ENCODE measurements around the gene GPR137B. TPM values are rescaled to one million over a fixed set of nuclear protein-coding genes. Genes with fewer than 3 reads are reported as not detected.

Gene GPR137B
- total RNA-seq, 1 donor from 2014 or later = 7.8 TPM

DNA sequence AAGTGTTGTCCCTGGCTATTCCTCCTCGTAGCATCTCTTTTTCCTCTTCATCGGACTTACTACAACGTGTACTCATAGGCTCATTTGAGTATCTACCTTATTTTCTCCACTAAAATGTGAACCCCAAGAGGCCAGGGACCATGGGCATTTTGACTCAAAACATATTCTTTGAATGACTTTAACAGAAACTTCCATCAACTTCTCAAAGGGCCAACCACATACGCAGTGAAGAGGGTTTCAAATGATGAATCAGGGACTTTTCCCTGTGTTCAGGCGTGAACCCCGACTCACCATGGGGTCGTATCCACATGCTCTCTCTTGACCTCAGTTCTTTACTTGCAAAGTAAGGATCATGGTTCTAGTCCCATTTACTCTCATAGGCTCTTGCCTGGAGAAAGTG, 20.2 kb upstream of the GPR137B start:
- Mint-ChIP-seq H3K27me3 (ENCODE audit: low read depth) (peaks cover 27% of the 10 kb centered on the region), H3K9me3 (no peaks in the 10 kb centered on the region), H3K36me3 (ENCODE audit: low read depth) (no peaks in the 10 kb centered on the region), H3K4me1 (ENCODE audit: low read depth) (peaks cover 29% of the 10 kb centered on the region), H3K4me3 (ENCODE audit: low read depth) (peak overlapping the region; percentile 11), H3K27ac (peak overlapping the region; percentile 26)
- no peak for DNase-seq (ENCODE audit: low spot score)
- intact Hi-C loops (cut with micrococcal nuclease) = loop anchor here (2.0 to 5.0 kb wide), 2 partner anchors 19 to 160 kb away; partner anchors contain the start of gene ERO1B

DNA sequence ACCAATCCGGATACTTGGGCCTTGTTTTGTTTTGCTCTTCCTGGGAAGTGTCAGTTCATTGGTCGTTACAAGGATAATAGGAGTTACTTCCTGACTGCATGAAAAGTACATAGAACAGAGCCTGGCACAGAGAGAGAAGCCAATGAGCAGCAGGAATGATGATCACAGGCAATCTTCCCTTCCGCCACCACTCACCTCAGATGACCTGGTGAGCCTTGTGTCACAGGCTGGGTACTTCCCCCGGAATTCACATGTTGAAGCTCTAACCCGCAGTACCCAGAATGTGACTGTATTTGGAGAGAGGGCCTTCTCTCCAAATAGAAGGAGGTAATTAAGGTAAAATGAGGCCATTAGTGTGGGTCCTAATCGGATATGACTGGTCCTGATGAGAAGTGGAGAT, 18.8 kb upstream of the GPR137B start:
- no peak for DNase-seq (ENCODE audit: low spot score)
- Mint-ChIP-seq H3K27me3 (ENCODE audit: low read depth) (peaks cover 21% of the 10 kb centered on the region), H3K9me3 (no peaks in the 10 kb centered on the region), H3K4me1 (ENCODE audit: low read depth) (peaks cover 29% of the 10 kb centered on the region), H3K36me3 (ENCODE audit: low read depth) (no peaks in the 10 kb centered on the region), H3K27ac (no peak overlapping the region), H3K4me3 (ENCODE audit: low read depth) (no peak overlapping the region)
- intact Hi-C loops (cut with micrococcal nuclease) = loop anchor here (2.0 to 5.0 kb wide), 2 partner anchors 17 to 159 kb away; partner anchors contain the start of gene ERO1B

DNA sequence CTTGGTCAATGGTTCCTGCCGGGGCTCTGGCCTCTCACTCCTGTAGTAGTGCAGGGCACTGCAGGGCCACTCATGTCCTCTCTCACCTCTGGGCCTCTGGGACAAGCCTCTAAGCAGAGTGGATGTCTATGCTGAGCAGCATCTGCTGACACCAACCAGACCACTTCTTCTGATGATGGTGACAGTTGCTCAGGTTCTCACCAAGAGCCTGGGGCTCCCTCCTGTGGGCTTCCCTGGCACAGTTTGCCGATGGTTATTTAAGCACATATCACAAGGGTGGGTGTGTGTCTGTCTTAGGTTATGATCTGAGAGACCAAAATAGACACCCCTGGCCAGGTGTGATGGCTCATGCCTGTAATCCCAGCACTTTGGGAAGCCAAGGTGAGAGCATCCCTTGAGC, 17.4 kb upstream of the GPR137B start:
- no peak overlapping the region for H3K4me3 Mint-ChIP-seq (ENCODE audit: low read depth)
- intact Hi-C loops (cut with micrococcal nuclease) = loop anchor here (5.0 kb wide), 1 partner anchor 157 kb away; the partner anchor contains the start of gene ERO1B
- no peaks in the 10 kb centered on the region for H3K9me3 Mint-ChIP-seq
- H3K27ac Mint-ChIP-seq = no peak overlapping the region
- DNase-seq (ENCODE audit: low spot score) = no peak
- no peaks in the 10 kb centered on the region for H3K36me3 Mint-ChIP-seq (ENCODE audit: low read depth)
- peaks cover 24% of the 10 kb centered on the region for H3K4me1 Mint-ChIP-seq (ENCODE audit: low read depth)
- peaks cover 18% of the 10 kb centered on the region for H3K27me3 Mint-ChIP-seq (ENCODE audit: low read depth)

DNA sequence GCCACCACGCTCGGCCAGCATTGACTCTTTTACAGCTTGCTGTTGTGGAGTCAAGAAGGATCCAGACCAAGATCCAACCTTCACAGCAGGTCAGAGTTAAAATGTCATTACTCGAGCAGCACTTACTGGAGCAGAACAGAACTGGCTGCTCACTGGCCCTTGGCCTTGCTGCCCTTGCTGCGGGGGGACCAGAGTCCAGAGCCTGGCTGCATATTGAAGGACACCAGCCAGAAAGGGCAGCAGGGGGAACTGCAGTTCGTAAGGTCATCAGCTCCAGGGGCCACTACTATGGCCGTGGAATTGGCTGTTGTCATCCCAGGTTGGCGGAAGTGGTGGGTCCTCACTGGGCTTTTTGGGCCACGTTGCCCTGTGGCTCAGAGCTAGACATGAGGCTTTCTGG, 15.3 kb upstream of the GPR137B start:
- DNase-seq (ENCODE audit: low spot score) = no peak
- Mint-ChIP-seq H3K36me3 (ENCODE audit: low read depth) (no peaks in the 10 kb centered on the region), H3K9me3 (no peaks in the 10 kb centered on the region), H3K27ac (no peak overlapping the region), H3K4me3 (ENCODE audit: low read depth) (no peak overlapping the region), H3K27me3 (ENCODE audit: low read depth) (peaks cover 28% of the 10 kb centered on the region), H3K4me1 (ENCODE audit: low read depth) (peaks cover 6% of the 10 kb centered on the region)
- intact Hi-C loops (cut with micrococcal nuclease) = no loop called here

- H3K27me3 Mint-ChIP-seq (ENCODE audit: low read depth) = peaks cover 42% of the 10 kb centered on the region
- H3K4me3 Mint-ChIP-seq (ENCODE audit: low read depth) = no peak overlapping the region
- intact Hi-C loops (cut with micrococcal nuclease) = no loop called here
- H3K27ac Mint-ChIP-seq = no peak overlapping the region
- no peak for DNase-seq (ENCODE audit: low spot score)
- H3K36me3 Mint-ChIP-seq (ENCODE audit: low read depth) = no peaks in the 10 kb centered on the region
- no peaks in the 10 kb centered on the region for H3K4me1 Mint-ChIP-seq (ENCODE audit: low read depth)
- no peaks in the 10 kb centered on the region for H3K9me3 Mint-ChIP-seq
These were observed 13.6 kb upstream of the GPR137B start for GRCh38 chr1:236128646-236129178.

GRCh38 chr1:236129306-236129705, 13.0 kb upstream of the GPR137B start:
- H3K36me3 Mint-ChIP-seq (ENCODE audit: low read depth) = no peaks in the 10 kb centered on the region
- H3K4me1 Mint-ChIP-seq (ENCODE audit: low read depth) = no peaks in the 10 kb centered on the region
- no peaks in the 10 kb centered on the region for H3K9me3 Mint-ChIP-seq
- H3K27me3 Mint-ChIP-seq (ENCODE audit: low read depth) = peaks cover 45% of the 10 kb centered on the region
- DNase-seq (ENCODE audit: low spot score) = no peak
- H3K4me3 Mint-ChIP-seq (ENCODE audit: low read depth) = no peak overlapping the region
- no peak overlapping the region for H3K27ac Mint-ChIP-seq
- intact Hi-C loops (cut with micrococcal nuclease) = no loop called here

DNA sequence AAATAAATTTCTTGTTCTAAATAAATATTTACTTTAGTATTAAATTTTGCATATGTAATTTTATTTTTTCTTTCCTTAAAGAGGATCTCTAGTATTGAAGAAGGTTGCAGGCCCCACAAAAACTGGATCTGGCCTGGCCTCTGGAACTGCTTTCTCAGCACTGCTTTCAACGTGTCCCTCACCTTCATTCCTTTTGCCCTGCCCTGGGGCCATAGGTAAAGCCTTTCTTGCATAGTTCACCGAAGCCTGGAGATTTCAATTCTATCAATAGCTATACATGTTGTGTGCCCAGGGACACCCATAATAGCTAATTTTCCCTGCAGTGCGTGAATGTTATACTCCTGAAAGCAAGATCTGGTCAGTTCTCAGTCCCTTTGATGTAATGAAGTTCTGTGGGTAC, 12.0 kb upstream of the GPR137B start:
- Mint-ChIP-seq H3K9me3 (no peaks in the 10 kb centered on the region), H3K27me3 (ENCODE audit: low read depth) (peaks cover 48% of the 10 kb centered on the region), H3K4me3 (ENCODE audit: low read depth) (no peak overlapping the region), H3K36me3 (ENCODE audit: low read depth) (no peaks in the 10 kb centered on the region), H3K4me1 (ENCODE audit: low read depth) (no peaks in the 10 kb centered on the region), H3K27ac (no peak overlapping the region)
- no peak for DNase-seq (ENCODE audit: low spot score)
- intact Hi-C loops (cut with micrococcal nuclease) = no loop called here

- Mint-ChIP-seq H3K27me3 (ENCODE audit: low read depth) (peaks cover 48% of the 10 kb centered on the region), H3K36me3 (ENCODE audit: low read depth) (no peaks in the 10 kb centered on the region), H3K9me3 (no peaks in the 10 kb centered on the region), H3K4me1 (ENCODE audit: low read depth) (no peaks in the 10 kb centered on the region), H3K27ac (no peak overlapping the region), H3K4me3 (ENCODE audit: low read depth) (no peak overlapping the region)
- intact Hi-C loops (cut with micrococcal nuclease) = no loop called here
- no peak for DNase-seq (ENCODE audit: low spot score)
These were observed 10.4 kb upstream of the GPR137B start for GRCh38 chr1:236131916-236132315.

- H3K36me3 Mint-ChIP-seq (ENCODE audit: low read depth) = no peaks in the 10 kb centered on the region
- intact Hi-C loops (cut with micrococcal nuclease) = no loop called here
- no peak for DNase-seq (ENCODE audit: low spot score)
- H3K4me1 Mint-ChIP-seq (ENCODE audit: low read depth) = no peaks in the 10 kb centered on the region
- no peak overlapping the region for H3K4me3 Mint-ChIP-seq (ENCODE audit: low read depth)
- peaks cover 51% of the 10 kb centered on the region for H3K27me3 Mint-ChIP-seq (ENCODE audit: low read depth)
- H3K27ac Mint-ChIP-seq = no peak overlapping the region
- H3K9me3 Mint-ChIP-seq = no peaks in the 10 kb centered on the region
These were observed 9.8 kb upstream of the GPR137B start for GRCh38 chr1:236132420-236133046.

- no peaks in the 10 kb centered on the region for H3K9me3 Mint-ChIP-seq
- no peak for DNase-seq (ENCODE audit: low spot score)
- no peaks in the 10 kb centered on the region for H3K4me1 Mint-ChIP-seq (ENCODE audit: low read depth)
- peaks cover 59% of the 10 kb centered on the region for H3K27me3 Mint-ChIP-seq (ENCODE audit: low read depth)
- intact Hi-C loops (cut with micrococcal nuclease) = no loop called here
- no peak overlapping the region for H3K4me3 Mint-ChIP-seq (ENCODE audit: low read depth)
- no peaks in the 10 kb centered on the region for H3K36me3 Mint-ChIP-seq (ENCODE audit: low read depth)
- H3K27ac Mint-ChIP-seq = no peak overlapping the region
These were observed 9.0 kb upstream of the GPR137B start for GRCh38 chr1:236133339-236133738.

DNA sequence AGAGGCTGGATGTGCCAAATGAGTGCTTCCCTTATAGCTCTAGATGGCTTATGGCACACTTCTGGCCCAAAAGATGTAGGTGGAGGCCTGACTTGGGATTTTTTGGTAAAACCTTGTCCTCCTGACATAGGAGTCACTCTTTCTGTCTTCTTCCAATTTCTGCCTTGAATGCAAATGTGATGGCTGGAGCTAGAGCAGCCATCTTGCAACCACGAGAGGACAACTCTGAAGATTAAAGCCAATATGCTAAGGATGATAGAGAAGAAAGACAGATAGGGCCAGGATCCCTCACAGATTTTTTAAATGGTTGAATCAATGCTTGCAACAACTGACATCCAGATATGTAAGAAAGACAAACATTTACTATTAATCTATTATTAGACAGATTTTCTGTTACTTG, 8.5 kb upstream of the GPR137B start:
- intact Hi-C loops (cut with micrococcal nuclease) = no loop called here
- Mint-ChIP-seq H3K27ac (no peak overlapping the region), H3K4me1 (ENCODE audit: low read depth) (no peaks in the 10 kb centered on the region), H3K27me3 (ENCODE audit: low read depth) (peaks cover 64% of the 10 kb centered on the region), H3K4me3 (ENCODE audit: low read depth) (no peak overlapping the region), H3K9me3 (no peaks in the 10 kb centered on the region), H3K36me3 (ENCODE audit: low read depth) (no peaks in the 10 kb centered on the region)
- DNase-seq (ENCODE audit: low spot score) = no peak

DNA sequence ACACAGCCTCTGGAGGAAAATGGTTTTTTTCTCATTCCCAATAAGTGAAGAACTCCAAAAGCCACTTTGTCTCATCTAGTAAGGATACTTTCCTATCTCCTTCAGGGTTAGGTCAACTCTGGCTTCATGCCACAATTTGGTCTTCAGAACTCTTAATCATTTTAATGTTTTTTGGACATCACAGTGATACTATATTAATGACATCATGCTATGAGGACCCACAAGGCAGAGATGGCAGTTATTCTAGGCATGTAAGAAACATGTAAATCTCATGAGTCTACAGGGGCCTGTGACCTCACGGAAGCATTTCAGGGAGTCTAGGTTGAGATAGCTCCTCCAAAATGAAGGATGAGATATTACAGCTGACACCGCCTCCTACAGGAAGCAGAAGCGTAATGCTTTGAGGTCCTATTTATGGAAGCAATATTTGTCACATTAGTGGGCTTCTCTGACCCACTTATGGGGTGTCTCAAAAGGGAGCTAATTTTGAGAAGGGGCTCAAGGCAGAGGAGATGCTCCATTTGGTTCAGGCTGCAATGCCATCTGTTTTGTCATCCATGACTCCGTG, 5.0 kb upstream of the GPR137B start:
- intact Hi-C loops (cut with micrococcal nuclease) = no loop called here
- H3K4me3 Mint-ChIP-seq (ENCODE audit: low read depth) = no peak overlapping the region
- H3K9me3 Mint-ChIP-seq = no peaks in the 10 kb centered on the region
- H3K4me1 Mint-ChIP-seq (ENCODE audit: low read depth) = peaks cover 4% of the 10 kb centered on the region
- DNase-seq (ENCODE audit: low spot score) = no peak
- H3K36me3 Mint-ChIP-seq (ENCODE audit: low read depth) = no peaks in the 10 kb centered on the region
- peaks cover 76% of the 10 kb centered on the region for H3K27me3 Mint-ChIP-seq (ENCODE audit: low read depth)
- H3K27ac Mint-ChIP-seq = no peak overlapping the region

DNA sequence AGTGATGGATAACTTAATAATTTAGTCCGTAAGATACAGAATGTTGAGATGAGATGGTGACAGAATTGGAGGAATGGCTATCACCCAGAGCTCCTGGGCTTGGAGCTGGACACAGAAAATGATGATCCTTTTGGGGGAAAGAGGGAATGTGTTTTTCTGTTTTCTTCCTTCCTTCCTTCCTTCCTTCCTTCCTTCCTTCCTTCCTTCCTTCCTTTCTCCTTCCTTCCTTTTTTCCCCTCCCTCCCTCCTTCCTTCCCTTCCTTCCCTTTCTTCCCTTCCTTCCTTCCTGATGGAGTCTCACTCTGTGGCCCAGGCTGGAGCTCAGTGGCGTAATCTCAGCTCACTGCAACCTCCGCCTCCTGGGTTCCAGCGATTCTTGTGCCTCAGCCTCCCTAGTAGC, 2.8 kb upstream of the GPR137B start:
- intact Hi-C loops (cut with micrococcal nuclease) = no loop called here
- Mint-ChIP-seq H3K36me3 (ENCODE audit: low read depth) (peaks cover 8% of the 10 kb centered on the region), H3K27ac (no peak overlapping the region), H3K4me1 (ENCODE audit: low read depth) (peaks cover 15% of the 10 kb centered on the region), H3K9me3 (no peaks in the 10 kb centered on the region), H3K27me3 (ENCODE audit: low read depth) (peaks cover 60% of the 10 kb centered on the region), H3K4me3 (ENCODE audit: low read depth) (no peak overlapping the region)
- no peak for DNase-seq (ENCODE audit: low spot score)

Measured in activated T-helper 2 cell treated with anti-CD3 and anti-CD28 coated beads, Interferon-gamma antibody, Interleukin-2, Interleukin-4, amounts not matched to agents 10 μg/mL and 5 μg/mL and 100 μg/mL, durations not matched to agents 14 hours and 24 hours and 36 hours (primary cell).